ENCODE results near the gene HNRNPL.

Gene HNRNPL

DNA sequence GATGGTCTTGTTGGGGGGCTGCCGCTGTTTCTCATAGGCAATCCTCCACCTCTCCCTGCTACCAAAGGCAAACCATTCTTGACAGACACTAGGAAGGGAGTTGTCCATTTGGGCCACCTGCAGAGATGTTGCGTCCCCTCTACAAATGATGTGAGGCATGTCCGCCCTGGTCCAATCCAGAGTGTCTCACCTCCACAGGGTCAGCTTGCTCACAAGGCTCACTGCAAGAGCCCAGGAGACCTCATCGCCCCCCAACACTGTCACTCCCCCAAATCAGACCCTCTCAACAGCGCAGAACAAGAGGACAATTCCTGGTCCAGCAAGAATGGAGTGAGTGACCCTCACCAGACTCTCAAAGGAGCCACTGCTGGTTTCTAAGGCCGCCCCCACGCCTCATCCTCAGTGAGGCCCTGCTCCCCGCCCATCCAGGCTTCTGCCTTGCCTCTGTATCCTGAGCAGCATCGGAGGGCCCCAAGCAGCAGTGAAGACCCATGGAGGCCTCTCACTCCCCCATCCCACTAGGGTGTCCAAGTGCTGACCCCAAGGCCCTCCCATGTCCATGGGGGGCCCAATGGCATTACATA is 6.5 kb downstream of the HNRNPL start:
- Histone ChIP-seq H3K9ac (no peak overlapping the region), H3K4me2 (no peak overlapping the region), H2AFZ (ENCODE audit: low read depth) (no peak overlapping the region), H3K4me1 (ENCODE audit: low read depth, poor library complexity, severe bottlenecking) (peaks cover 29% of the 10 kb centered on the region), H3K79me2 (ENCODE audit: insufficient read depth, low read depth) (peaks cover 68% of the 10 kb centered on the region), H3K4me3 (IDR thresholded peaks at IDR 0.05; ENCODE audit: insufficient read depth, low read depth, low read length) (no peak overlapping the region), H3K36me3 (ENCODE audit: insufficient read depth) (peaks cover 63% of the 10 kb centered on the region; the same call in 1 of the 2 replicates), H4K20me1 (ENCODE audit: insufficient read depth) (no peaks in the 10 kb centered on the region; the same call in 1 of the 2 replicates), H3K27ac (no peak overlapping the region), H3K27me3 (ENCODE audit: insufficient read depth, low read depth) (no peaks in the 10 kb centered on the region; the same call in 1 of the 2 replicates)
- TF ChIP-seq, protein P1, sequence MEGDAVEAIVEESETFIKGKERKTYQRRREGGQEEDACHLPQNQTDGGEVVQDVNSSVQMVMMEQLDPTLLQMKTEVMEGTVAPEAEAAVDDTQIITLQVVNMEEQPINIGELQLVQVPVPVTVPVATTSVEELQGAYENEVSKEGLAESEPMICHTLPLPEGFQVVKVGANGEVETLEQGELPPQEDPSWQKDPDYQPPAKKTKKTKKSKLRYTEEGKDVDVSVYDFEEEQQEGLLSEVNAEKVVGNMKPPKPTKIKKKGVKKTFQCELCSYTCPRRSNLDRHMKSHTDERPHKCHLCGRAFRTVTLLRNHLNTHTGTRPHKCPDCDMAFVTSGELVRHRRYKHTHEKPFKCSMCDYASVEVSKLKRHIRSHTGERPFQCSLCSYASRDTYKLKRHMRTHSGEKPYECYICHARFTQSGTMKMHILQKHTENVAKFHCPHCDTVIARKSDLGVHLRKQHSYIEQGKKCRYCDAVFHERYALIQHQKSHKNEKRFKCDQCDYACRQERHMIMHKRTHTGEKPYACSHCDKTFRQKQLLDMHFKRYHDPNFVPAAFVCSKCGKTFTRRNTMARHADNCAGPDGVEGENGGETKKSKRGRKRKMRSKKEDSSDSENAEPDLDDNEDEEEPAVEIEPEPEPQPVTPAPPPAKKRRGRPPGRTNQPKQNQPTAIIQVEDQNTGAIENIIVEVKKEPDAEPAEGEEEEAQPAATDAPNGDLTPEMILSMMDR (conservative IDR thresholded peaks at IDR 0.05; ENCODE audit: low read depth, low read length), result no peak

DNA sequence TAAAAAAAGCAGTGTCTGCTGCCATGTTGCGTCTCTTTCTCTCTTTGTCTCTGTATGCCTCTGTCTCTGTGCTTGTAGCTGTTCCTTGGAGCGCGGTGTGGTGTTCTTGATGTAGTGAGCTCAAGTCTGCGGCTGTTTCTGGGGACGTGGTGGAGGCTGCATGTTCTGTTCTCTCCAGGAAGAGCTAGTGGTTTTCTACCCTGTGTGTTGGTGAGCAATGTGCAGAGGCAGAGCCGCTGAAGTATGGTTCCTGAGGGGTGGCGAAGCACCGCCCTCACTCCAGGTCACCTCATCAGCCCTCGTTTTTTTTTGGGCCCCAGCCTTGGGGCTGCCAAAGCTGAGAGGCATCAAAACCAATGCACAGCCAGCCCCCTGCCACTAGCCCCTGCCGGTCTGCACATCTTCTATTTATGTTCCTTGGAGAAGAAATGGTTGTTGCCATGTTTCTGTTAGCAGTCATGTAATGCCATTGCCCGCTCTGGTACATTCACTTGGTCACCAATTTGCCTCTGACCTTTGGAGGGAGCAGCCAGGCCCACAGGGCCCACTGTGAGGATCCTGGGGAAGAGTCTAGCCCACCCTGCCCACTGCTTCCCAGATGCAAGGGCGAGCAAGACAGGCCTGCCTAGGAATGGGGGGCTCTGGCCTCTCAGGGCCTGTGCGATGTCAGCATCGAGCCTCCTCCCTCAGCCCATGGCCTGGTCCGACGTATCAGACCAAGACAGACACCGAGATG is 7.2 kb downstream of the HNRNPL start:
- Histone ChIP-seq H3K36me3 (ENCODE audit: insufficient read depth) (peaks cover 58% of the 10 kb centered on the region; the same call in 1 of the 2 replicates), H3K4me2 (no peak overlapping the region), H2AFZ (ENCODE audit: low read depth) (no peak overlapping the region), H3K27me3 (ENCODE audit: insufficient read depth, low read depth) (no peaks in the 10 kb centered on the region; the same call in 1 of the 2 replicates), H3K79me2 (ENCODE audit: insufficient read depth, low read depth) (peaks cover 61% of the 10 kb centered on the region), H3K27ac (no peak overlapping the region), H3K4me3 (IDR thresholded peaks at IDR 0.05; ENCODE audit: insufficient read depth, low read depth, low read length) (no peak overlapping the region), H4K20me1 (ENCODE audit: insufficient read depth) (no peaks in the 10 kb centered on the region; the same call in 1 of the 2 replicates), H3K9ac (no peak overlapping the region), H3K4me1 (ENCODE audit: low read depth, poor library complexity, severe bottlenecking) (peaks cover 22% of the 10 kb centered on the region)
- TF ChIP-seq, protein P1 (conservative IDR thresholded peaks at IDR 0.05; ENCODE audit: low read depth, low read length), result no peak

DNA sequence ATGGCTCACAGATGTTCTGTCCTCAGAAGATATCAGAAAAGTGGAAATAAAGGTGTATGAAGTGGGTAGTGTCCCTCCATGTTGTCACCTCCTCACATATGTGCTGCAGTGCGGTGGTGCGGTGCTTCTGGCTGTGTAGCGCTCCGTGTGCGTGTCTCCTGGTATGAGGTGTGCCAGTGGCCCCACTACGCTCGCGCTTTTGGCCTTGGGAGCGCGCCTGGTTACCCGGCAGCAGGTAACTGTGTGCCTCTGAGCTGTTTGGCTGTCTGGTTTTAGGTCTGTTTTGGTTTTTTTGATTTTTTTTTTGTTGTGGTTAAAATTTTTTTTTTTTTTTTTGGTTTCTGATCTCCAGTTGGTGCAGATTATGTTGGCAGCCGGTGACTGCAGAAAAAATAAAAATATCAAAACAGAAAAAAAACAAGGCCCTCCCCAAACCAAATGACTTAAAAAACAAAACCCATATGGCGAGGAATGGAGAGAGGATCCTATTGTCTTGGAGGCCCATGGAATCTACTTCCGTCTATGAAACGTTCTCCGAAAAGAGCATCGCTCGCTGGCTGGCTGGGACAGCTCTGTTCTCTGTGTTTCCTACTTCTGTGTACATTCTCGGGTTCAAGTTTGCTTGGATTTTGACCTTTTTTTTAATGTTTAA is 7.9 kb downstream of the HNRNPL start:
- no peak overlapping the region for H2AFZ ChIP-seq (ENCODE audit: low read depth)
- H3K79me2 ChIP-seq (ENCODE audit: insufficient read depth, low read depth), result peaks cover 54% of the 10 kb centered on the region
- H3K9ac ChIP-seq, result no peak overlapping the region
- no peak overlapping the region for H3K4me3 ChIP-seq (IDR thresholded peaks at IDR 0.05; ENCODE audit: insufficient read depth, low read depth, low read length)
- H4K20me1 ChIP-seq (ENCODE audit: insufficient read depth), result no peaks in the 10 kb centered on the region; the same call in 1 of the 2 replicates
- H3K4me2 ChIP-seq, result no peak overlapping the region
- H3K36me3 ChIP-seq (ENCODE audit: insufficient read depth), result peaks cover 61% of the 10 kb centered on the region; the same call in 1 of the 2 replicates
- peaks cover 15% of the 10 kb centered on the region for H3K4me1 ChIP-seq (ENCODE audit: low read depth, poor library complexity, severe bottlenecking)
- no peaks in the 10 kb centered on the region; the same call in 1 of the 2 replicates for H3K27me3 ChIP-seq (ENCODE audit: insufficient read depth, low read depth)
- no peak overlapping the region for H3K27ac ChIP-seq
- TF ChIP-seq, protein P1 (conservative IDR thresholded peaks at IDR 0.05; ENCODE audit: low read depth, low read length), result no peak

DNA sequence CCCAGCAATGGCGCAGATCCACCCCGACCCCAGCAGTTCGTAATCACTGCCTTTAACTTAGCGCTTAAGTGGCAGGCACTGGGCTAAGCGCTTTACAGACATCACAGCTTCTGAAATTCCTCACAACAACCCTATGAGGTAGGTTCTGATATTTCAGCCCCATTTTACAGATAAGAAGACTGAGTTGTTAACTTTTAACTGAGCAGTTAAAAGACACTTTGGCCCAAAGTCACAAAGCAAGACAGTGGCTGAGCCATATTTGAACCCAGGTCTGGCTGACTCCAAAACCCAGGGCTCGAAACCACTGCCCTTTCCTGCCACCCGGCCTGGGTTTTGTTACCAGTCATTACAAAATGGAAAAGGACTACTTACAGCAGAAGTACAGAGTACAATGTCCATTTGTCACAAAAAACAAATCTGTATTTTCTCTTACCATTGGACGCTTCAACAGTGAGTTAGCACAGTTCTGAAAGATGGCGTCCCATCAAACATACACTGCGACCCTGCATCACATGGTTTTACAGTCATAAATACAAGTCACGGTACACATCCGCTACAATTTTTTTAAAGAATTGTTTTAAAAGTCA is 8.5 kb downstream of the HNRNPL start:
- H3K4me3 ChIP-seq (IDR thresholded peaks at IDR 0.05; ENCODE audit: insufficient read depth, low read depth, low read length), result no peak overlapping the region
- peaks cover 48% of the 10 kb centered on the region for H3K79me2 ChIP-seq (ENCODE audit: insufficient read depth, low read depth)
- H3K27ac ChIP-seq, result no peak overlapping the region
- no peaks in the 10 kb centered on the region; the same call in 1 of the 2 replicates for H4K20me1 ChIP-seq (ENCODE audit: insufficient read depth)
- peaks cover 55% of the 10 kb centered on the region; the same call in 1 of the 2 replicates for H3K36me3 ChIP-seq (ENCODE audit: insufficient read depth)
- no peak overlapping the region for H2AFZ ChIP-seq (ENCODE audit: low read depth)
- H3K9ac ChIP-seq, result no peak overlapping the region
- peaks cover 9% of the 10 kb centered on the region for H3K4me1 ChIP-seq (ENCODE audit: low read depth, poor library complexity, severe bottlenecking)
- no peak overlapping the region for H3K4me2 ChIP-seq
- TF ChIP-seq, protein P1 (conservative IDR thresholded peaks at IDR 0.05; ENCODE audit: low read depth, low read length), result no peak
- no peaks in the 10 kb centered on the region; the same call in 1 of the 2 replicates for H3K27me3 ChIP-seq (ENCODE audit: insufficient read depth, low read depth)
